PC-3 (cell line): ENCODE results near the gene MGAT5.

Experiments used
- EZH2 ChIP-seq: fragments of 300-600 bp; sonication (generic); IDR thresholded peaks from one replicate; pipeline ENCODE4 v1.6.1; 2017; ENCODE audit warnings: antibody characterized with exemption, mild to moderate bottlenecking, low read length; ENCODE audit not compliant: unreplicated experiment
- EZH2phosphoT487 ChIP-seq: fragments of 300-600 bp; sonication (generic); IDR thresholded peaks from 2 replicates; pipeline ENCODE4 v1.6.1; 2018; ENCODE audit warnings: mild to moderate bottlenecking, antibody characterized with exemption, low read length, borderline replicate concordance
- TF ChIP-seq, protein P1 (sequence below): fragments of 300-600 bp; sonication (generic); conservative IDR thresholded peaks from 2 replicates; pipeline ENCODE4 v1.5.1; 2017; ENCODE audit warnings: antibody characterized with exemption, low read depth, mild to moderate bottlenecking, low read length

DNA sequence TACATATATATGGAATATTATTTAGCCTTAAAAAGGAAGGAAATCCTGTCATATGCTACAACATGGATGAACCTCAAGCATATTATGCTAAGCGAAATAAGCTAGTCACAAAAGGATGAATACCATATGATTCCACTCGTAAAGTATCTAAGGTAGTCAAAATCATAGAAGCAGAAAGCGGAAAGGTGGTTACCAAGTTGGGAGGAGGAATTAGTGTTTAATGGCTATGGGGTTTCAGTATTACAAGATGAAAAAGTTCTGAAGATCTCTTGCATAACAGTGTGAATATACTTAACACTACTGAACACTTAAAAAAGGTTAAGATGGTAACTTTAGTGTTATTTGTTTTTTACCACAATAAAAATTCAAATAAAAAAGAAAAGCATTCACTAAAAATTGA, 99.0 kb downstream of the MGAT5 start:
- TF ChIP-seq, protein P1, sequence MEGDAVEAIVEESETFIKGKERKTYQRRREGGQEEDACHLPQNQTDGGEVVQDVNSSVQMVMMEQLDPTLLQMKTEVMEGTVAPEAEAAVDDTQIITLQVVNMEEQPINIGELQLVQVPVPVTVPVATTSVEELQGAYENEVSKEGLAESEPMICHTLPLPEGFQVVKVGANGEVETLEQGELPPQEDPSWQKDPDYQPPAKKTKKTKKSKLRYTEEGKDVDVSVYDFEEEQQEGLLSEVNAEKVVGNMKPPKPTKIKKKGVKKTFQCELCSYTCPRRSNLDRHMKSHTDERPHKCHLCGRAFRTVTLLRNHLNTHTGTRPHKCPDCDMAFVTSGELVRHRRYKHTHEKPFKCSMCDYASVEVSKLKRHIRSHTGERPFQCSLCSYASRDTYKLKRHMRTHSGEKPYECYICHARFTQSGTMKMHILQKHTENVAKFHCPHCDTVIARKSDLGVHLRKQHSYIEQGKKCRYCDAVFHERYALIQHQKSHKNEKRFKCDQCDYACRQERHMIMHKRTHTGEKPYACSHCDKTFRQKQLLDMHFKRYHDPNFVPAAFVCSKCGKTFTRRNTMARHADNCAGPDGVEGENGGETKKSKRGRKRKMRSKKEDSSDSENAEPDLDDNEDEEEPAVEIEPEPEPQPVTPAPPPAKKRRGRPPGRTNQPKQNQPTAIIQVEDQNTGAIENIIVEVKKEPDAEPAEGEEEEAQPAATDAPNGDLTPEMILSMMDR = no peak
- TF ChIP-seq EZH2 (no peak), EZH2phosphoT487 (no peak)
